Activated CD4-positive, alpha-beta T cell treated with anti-CD3 and anti-CD28 coated beads, Interleukin-2, amount 50 U/mL, for 24 hours (primary cell): ENCODE data around the gene PANK4.
"Not testable (repeated sequence)": the region's sequence is repeated elsewhere in the genome, so short reads cannot be mapped to it uniquely, and the experiment has no call there.

ENCODE experiments used
- DNase-seq, 2 donors: peaks; one replicate each; pipeline ENCODE4 v3.0.0-alpha.2; 2020; ENCODE audit warnings: low read depth in 1 of 2, low spot score in 1 of 2

Gene PANK4

DNA sequence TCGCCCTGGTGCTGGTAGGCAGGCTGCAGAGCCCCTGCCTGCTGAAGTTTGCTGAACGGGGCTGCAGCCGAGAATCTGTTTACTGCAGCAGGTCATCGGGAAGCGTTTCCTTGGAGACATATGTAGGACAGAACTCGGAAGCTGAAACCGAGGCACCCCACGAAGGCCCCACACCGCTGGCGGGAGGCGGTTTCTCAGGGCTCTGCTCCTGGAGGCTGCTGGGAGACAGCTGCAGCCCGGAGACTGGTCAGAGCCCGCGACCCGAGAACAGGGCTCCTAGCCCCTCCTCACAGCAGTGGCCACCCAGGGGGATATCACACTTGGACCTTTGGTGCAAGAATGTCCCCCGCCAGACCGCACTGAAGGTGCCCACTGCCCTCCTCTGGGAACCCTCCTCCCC is 63.0 kb downstream of the PANK4 start:
- no peak for DNase-seq

GRCh38 chr1:2462819-2463218 is 63.6 kb downstream of the PANK4 start:
- no peak for DNase-seq

GRCh38 chr1:2460996-2461751 is 65.2 kb downstream of the PANK4 start:
- DNase-seq: no peak

DNA sequence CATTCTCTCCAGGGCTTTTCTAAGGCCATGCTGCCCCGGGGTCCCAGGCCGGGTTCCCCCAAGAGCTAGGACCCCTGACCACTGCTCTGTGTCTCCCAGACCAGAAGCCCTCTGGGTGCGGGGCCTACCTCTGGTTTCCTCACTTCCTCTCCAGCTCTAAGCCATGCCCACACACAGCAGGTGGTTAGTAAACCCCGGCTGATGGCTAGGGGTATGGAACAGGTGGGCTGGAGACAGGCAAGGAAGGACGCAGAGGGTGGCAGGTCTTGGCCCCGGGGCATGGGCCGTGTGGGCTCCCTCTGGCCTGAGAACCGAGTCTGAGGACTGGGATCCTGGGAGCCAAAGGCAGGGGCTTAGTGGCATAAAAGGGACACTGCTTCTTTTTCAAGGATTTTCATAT is 66.2 kb downstream of the PANK4 start:
- DNase-seq: no peak

DNA sequence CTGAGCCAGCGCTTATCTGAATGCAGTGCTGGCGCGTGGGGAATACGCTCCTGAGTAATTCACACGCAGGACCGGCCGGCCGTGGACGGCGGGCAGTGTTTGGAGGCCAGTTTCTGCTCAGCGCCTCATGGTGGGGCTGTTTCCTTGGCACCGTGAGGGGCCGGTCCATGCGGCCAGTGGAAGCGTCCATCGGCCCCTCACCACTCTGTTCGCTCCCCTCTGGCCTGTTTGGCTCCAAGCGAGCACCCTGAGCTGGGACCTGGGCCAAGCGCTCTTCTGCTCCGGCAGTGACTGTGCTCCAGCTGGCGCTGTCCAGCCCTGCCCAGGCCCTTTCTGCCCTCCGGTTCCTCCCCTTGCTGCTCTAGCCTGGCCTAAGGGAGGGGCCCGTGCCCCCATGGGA is 66.6 kb downstream of the PANK4 start:
- no peak for DNase-seq

DNA sequence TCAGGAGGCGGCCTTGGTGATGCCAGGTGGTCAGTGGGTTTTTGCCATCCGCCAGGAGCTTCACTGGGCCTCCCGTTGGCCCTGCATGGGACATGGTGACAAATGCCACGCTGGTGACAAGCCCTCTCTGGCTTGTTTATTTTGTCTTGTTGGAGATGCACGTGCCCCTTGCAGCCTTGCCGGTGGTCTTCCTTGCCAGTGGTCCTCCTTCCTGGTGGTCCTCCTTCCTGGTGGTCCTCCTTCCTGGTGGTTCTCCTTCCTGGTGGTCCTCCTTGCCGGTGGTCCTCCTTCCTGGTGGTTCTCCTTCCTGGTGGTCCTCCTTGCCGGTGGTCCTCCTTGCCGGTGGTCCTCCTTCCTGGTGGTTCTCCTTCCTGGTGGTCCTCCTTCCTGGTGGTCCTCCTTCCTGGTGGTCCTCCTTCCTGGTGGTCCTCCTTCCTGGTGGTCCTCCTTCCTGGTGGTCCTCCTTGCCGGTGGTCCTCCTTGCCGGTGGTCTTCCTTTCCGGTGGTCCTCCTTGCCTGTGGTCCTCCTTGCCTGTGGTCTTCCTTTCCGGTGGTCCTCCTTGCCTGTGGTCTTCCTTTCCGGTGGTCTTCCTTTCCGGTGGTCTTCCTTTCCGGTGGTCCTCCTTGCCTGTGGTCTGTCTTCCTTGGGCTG is 67.2 kb downstream of the PANK4 start:
- DNase-seq: not testable (repeated sequence)

DNA sequence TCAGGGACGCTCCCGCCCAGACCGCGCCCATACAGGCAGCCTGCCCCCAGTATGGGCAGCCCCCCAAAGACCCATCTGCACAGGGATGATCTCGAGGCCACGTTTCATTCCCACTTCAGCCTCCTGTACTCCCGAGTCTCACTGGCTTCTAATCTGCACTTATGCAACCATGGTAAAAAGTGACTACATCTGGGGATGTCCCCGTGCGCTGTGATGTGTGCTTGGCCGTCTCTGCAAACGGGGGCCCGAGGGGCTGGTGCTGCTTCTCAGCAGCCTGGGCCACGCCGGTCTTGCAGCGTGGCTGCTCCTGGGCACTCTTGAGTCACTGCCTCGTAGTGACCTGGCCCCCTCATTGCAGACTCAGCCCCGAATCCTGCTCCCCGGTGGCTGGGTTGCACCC is 67.7 kb downstream of the PANK4 start:
- no peak for DNase-seq
